OCI-LY1 (cell line): Measurements from ENCODE around the gene CDK5RAP2.

ENCODE experiments used
- H2AFZ ChIP-seq: fragments of 200-600 bp; sonication (generic), shearing (Covaris generic); 2 replicates; pipeline ENCODE4 v1.6.0; 2014; ENCODE audit warnings: antibody characterized with exemption, mild to moderate bottlenecking, low read length
- H3F3A ChIP-seq: fragments of 200-600 bp; sonication (generic), shearing (Covaris generic); 2 replicates; pipeline ENCODE4 v1.6.0; 2014; ENCODE audit warnings: mild to moderate bottlenecking, antibody characterized with exemption, low read length, moderate library complexity; ENCODE audit not compliant: insufficient read depth
- H3K27ac ChIP-seq: fragments of 200-600 bp; sonication (generic); 2 replicates; pipeline ENCODE4 v1.5.1; 2014; ENCODE audit warnings: low read length, mixed run types, mild to moderate bottlenecking, low read depth; ENCODE audit not compliant: poor library complexity, severe bottlenecking
- H3K27me3 ChIP-seq: fragments of 200-600 bp; sonication (generic); 2 replicates; pipeline ENCODE4 v1.6.0; 2014; ENCODE audit warnings: antibody characterized with exemption, mild to moderate bottlenecking, low read length, moderate library complexity; ENCODE audit not compliant: insufficient read depth
- H3K36me3 ChIP-seq: fragments of 200-600 bp; sonication (generic); 2 replicates; pipeline ENCODE4 v1.6.1; 2014; ENCODE audit warnings: mild to moderate bottlenecking, antibody characterized with exemption, low read length, moderate library complexity, mixed read lengths; ENCODE audit not compliant: insufficient read depth
- H3K4me1 ChIP-seq: fragments of 200-600 bp; sonication (generic); 2 replicates; pipeline ENCODE4 v1.5.1; 2014; ENCODE audit warnings: mild to moderate bottlenecking, low read length, moderate library complexity; ENCODE audit not compliant: insufficient read depth, severe bottlenecking
- H3K4me2 ChIP-seq: fragments of 200-600 bp; sonication (generic), shearing (Covaris generic); 2 replicates; pipeline ENCODE4 v1.6.1; 2014; ENCODE audit warnings: low read length
- H3K4me3 ChIP-seq: fragments of 200-600 bp; sonication (generic); 2 replicates; pipeline ENCODE4 v1.5.1; 2014; ENCODE audit warnings: low read length, low read depth, mild to moderate bottlenecking, mixed read lengths; ENCODE audit not compliant: poor library complexity, severe bottlenecking
- H3K79me2 ChIP-seq: fragments of 200-600 bp; shearing (Covaris generic); 2 replicates; pipeline ENCODE4 v1.6.1; 2016; ENCODE audit warnings: mixed run types, low read length, mixed read lengths; ENCODE audit not compliant: insufficient read depth
- H3K9ac ChIP-seq: fragments of 200-600 bp; sonication (generic), shearing (Covaris generic); 2 replicates; pipeline ENCODE4 v1.6.1; 2014; ENCODE audit warnings: mild to moderate bottlenecking, low read length, mixed read lengths
- H3K9me2 ChIP-seq: fragments of 200-600 bp; sonication (generic), shearing (Covaris generic); 2 replicates; pipeline ENCODE4 v1.6.1; 2014; ENCODE audit warnings: low read depth, mild to moderate bottlenecking, low read length, mixed read lengths
- H3K9me3 ChIP-seq: fragments of 200-600 bp; shearing (Covaris generic); 2 replicates; pipeline ENCODE4 v1.6.1; 2014; ENCODE audit warnings: low read length, mixed read lengths
- H4K20me1 ChIP-seq: fragments of 200-600 bp; sonication (generic), shearing (Covaris generic); 2 replicates; pipeline ENCODE4 v1.6.0; 2016; ENCODE audit warnings: mild to moderate bottlenecking, low read length; ENCODE audit not compliant: insufficient read depth
- EZH2 ChIP-seq: fragments of 200-600 bp; sonication (generic), shearing (Covaris generic); IDR thresholded peaks from 2 replicates; pipeline ENCODE4 v1.8.0; 2017; ENCODE audit warnings: borderline replicate concordance, mixed run types, mild to moderate bottlenecking, antibody characterized with exemption, low read length, moderate library complexity, mixed read lengths
- TF ChIP-seq, protein P1 (sequence below): fragments of 200-600 bp; sonication (generic), shearing (Covaris generic); IDR thresholded peaks from 2 replicates; pipeline ENCODE4 v1.5.1; 2017; ENCODE audit warnings: mild to moderate bottlenecking, antibody characterized with exemption, low read length, moderate library complexity, mixed read lengths

CDK5RAP2 gene

DNA sequence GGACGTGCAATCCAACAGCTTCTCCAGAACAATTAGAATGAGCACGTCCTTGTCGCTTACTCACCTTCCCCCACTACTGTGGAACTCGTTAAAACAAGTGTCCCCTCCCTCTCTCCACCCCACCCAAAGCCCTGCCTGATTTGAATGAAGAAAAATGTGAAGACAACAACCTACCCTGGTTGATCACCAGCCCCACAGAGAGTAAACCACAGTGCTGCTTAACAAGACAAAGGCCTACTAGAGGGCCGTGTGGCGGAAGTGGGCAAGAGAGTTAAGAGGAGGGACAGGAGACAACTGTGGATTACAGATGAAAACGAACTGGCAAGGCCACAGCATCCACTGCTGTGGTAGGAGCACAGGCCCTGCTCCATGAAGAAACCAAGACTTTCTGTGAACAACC is 51.1 kb downstream of the CDK5RAP2 start:
- no peaks in the 10 kb centered on the region for H3K27me3 ChIP-seq
- no peaks in the 10 kb centered on the region for H3F3A ChIP-seq
- TF ChIP-seq, protein P1, sequence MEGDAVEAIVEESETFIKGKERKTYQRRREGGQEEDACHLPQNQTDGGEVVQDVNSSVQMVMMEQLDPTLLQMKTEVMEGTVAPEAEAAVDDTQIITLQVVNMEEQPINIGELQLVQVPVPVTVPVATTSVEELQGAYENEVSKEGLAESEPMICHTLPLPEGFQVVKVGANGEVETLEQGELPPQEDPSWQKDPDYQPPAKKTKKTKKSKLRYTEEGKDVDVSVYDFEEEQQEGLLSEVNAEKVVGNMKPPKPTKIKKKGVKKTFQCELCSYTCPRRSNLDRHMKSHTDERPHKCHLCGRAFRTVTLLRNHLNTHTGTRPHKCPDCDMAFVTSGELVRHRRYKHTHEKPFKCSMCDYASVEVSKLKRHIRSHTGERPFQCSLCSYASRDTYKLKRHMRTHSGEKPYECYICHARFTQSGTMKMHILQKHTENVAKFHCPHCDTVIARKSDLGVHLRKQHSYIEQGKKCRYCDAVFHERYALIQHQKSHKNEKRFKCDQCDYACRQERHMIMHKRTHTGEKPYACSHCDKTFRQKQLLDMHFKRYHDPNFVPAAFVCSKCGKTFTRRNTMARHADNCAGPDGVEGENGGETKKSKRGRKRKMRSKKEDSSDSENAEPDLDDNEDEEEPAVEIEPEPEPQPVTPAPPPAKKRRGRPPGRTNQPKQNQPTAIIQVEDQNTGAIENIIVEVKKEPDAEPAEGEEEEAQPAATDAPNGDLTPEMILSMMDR, result no peak
- TF ChIP-seq EZH2, result no peak
- H3K79me2 ChIP-seq, result no peaks in the 10 kb centered on the region
- no peaks in the 10 kb centered on the region for H4K20me1 ChIP-seq
- H3K9ac ChIP-seq, result no peak overlapping the region
- H3K36me3 ChIP-seq, result peaks cover 90% of the 10 kb centered on the region
- no peak overlapping the region for H2AFZ ChIP-seq
- no peaks in the 10 kb centered on the region for H3K9me3 ChIP-seq
- no peak overlapping the region for H3K4me2 ChIP-seq
- H3K4me3 ChIP-seq, result no peak overlapping the region
- H3K9me2 ChIP-seq, result no peaks in the 10 kb centered on the region
- no peaks in the 10 kb centered on the region for H3K4me1 ChIP-seq
- H3K27ac ChIP-seq, result no peak overlapping the region

DNA sequence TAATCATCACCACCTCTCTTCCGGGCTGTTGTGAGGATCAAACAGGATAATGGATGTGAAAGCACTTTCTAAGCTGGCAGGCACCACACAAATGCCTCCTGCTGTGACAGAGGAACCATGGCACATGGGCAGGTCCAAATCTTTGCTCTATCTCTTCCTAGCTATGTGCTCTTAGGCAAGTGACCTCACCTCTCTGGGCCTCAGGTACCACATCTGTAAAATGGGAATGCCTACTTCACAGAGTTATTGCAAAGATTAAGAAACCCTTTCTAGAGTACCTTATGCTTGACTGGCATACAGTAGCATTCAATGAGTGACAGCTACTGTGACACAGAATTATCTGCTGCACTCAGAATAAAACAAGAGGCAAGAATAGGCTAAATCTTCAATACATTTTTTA is 51.6 kb downstream of the CDK5RAP2 start:
- Histone ChIP-seq H3K4me3 (no peak overlapping the region), H2AFZ (no peak overlapping the region), H3K27ac (no peak overlapping the region), H3K9me2 (no peaks in the 10 kb centered on the region), H4K20me1 (no peaks in the 10 kb centered on the region), H3K4me2 (no peak overlapping the region), H3K36me3 (peaks cover 92% of the 10 kb centered on the region), H3K9me3 (no peaks in the 10 kb centered on the region), H3K79me2 (no peaks in the 10 kb centered on the region), H3K9ac (no peak overlapping the region), H3F3A (no peaks in the 10 kb centered on the region), H3K4me1 (no peaks in the 10 kb centered on the region), H3K27me3 (no peaks in the 10 kb centered on the region)
- TF ChIP-seq, protein P1, result no peak
- no peak for TF ChIP-seq EZH2

DNA sequence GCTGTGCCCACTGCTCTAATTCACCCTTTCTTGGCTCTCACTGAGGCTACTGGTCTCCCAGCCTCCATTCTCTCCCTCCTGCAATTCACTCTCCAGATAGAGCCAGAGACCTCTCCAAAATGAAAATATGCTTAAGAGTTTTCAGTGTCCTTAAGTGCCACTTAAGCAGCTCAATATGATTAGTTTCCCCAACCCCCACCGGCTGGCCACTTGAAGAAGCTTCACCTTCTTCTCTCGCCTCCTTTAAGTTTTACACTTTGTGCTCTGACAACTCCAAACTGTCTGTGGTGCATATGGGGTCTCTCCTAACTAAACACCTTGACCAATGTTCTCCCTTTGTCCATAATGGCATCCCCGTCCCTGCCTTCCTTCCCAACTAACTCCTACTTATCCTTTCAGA is 53.4 kb downstream of the CDK5RAP2 start:
- Histone ChIP-seq H3K27me3 (no peaks in the 10 kb centered on the region), H3K4me1 (no peaks in the 10 kb centered on the region), H3K36me3 (peaks cover 91% of the 10 kb centered on the region), H3K79me2 (no peaks in the 10 kb centered on the region), H4K20me1 (no peaks in the 10 kb centered on the region), H3K9ac (no peak overlapping the region), H3K4me2 (no peak overlapping the region), H3K27ac (no peak overlapping the region), H3F3A (no peaks in the 10 kb centered on the region), H3K9me2 (no peaks in the 10 kb centered on the region), H3K4me3 (no peak overlapping the region), H3K9me3 (no peaks in the 10 kb centered on the region), H2AFZ (no peak overlapping the region)
- no peak for TF ChIP-seq EZH2
- TF ChIP-seq, protein P1, result no peak
